Activated T-cell treated with anti-CD3 and anti-CD28 coated beads, Interleukin-2, amount 50 U/mL, for 48 hours (primary cell): ENCODE results near the gene PIERCE2.
"Not testable (repeated sequence)": the region's sequence is repeated elsewhere in the genome, so short reads cannot be mapped to it uniquely, and the experiment has no call there.

ENCODE experiments used
- DNase-seq, 2 experiments: peaks; one replicate each; pipeline ENCODE4 v3.0.0-alpha.2; 2020

The PIERCE2 gene

GRCh38 chr15:55434989-55435825 is 26.9 kb downstream of the PIERCE2 start:
- DNase-seq, result no peak

GRCh38 chr15:55443141-55443540 is 34.8 kb downstream of the PIERCE2 start:
- not testable (repeated sequence) for DNase-seq

- not testable (repeated sequence) for DNase-seq
Measured at GRCh38 chr15:55445936-55446335, 37.6 kb downstream of the PIERCE2 start.

DNA sequence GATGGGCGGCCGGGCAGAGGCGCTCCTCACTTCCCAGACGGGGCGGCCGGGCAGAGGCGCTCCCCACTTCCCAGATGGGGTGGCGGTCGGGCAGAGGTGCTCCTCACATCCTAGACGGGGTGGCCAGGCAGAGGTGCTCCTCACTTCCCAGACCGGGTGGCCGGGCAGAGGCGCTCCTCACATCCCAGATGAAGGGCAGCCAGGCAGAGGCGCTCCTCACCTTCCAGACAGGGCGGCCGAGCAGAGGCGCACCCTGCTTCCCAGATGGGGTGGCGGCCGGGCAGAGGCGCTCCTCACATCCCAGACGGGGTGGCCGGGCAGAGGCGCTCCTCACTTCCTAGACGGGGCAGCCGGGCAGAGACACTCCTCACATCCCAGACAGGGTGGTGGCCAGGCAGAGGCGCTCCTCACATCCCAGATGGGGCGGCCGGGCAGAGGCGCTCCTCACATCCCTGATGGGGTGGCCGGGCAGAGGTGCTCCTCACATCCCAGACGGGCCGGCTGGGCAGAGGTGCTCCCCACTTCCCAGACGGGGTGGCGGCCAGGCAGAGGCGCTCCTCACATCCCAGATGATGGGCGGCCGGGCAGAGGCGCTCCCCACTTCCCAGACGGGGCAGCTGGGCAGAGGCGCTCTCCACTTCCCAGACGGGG is 38.2 kb downstream of the PIERCE2 start:
- not testable (repeated sequence) for DNase-seq

GRCh38 chr15:55447030-55447394 is 38.7 kb downstream of the PIERCE2 start:
- not testable (repeated sequence) for DNase-seq

- no peak for DNase-seq
Measured at GRCh38 chr15:55457401-55458022, 49.2 kb downstream of the PIERCE2 start.

DNA sequence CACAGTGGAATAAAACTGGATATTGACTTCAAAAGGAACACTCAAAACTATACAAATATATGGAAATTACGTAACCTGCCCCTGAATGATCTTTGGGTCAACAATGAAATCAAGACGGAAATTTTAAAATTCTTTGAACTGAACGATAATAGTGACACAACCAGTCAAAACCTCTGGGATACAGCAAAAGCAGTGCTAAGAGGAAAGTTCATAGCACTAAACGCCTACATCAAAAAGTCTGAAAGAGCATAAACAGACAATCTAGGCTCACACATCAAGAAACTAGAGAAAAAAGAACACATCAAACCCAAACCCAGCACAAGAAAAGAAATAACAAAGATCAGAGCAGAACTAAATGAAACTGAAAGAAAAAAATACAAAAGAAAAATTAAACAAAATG is 53.2 kb downstream of the PIERCE2 start:
- DNase-seq, result no peak

GRCh38 chr15:55468321-55468720 is 60.0 kb downstream of the PIERCE2 start:
- DNase-seq, result no peak
